GM12873 (cell line): ENCODE data around the gene GH2.

ENCODE experiments used
- TF ChIP-seq, protein P1 (sequence below): IDR thresholded peaks from 2 replicates; pipeline ENCODE4 v1.5.1; 2012; ENCODE audit warnings: low read depth, mild to moderate bottlenecking, moderate library complexity, low read length, control low read depth; ENCODE audit not compliant: insufficient read depth; ENCODE audit errors: missing control alignments

Gene GH2

GRCh38 chr17:63832014-63832413 lies 49.7 kb downstream of the GH2 start:
- TF ChIP-seq, protein P1, sequence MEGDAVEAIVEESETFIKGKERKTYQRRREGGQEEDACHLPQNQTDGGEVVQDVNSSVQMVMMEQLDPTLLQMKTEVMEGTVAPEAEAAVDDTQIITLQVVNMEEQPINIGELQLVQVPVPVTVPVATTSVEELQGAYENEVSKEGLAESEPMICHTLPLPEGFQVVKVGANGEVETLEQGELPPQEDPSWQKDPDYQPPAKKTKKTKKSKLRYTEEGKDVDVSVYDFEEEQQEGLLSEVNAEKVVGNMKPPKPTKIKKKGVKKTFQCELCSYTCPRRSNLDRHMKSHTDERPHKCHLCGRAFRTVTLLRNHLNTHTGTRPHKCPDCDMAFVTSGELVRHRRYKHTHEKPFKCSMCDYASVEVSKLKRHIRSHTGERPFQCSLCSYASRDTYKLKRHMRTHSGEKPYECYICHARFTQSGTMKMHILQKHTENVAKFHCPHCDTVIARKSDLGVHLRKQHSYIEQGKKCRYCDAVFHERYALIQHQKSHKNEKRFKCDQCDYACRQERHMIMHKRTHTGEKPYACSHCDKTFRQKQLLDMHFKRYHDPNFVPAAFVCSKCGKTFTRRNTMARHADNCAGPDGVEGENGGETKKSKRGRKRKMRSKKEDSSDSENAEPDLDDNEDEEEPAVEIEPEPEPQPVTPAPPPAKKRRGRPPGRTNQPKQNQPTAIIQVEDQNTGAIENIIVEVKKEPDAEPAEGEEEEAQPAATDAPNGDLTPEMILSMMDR: no peak

DNA sequence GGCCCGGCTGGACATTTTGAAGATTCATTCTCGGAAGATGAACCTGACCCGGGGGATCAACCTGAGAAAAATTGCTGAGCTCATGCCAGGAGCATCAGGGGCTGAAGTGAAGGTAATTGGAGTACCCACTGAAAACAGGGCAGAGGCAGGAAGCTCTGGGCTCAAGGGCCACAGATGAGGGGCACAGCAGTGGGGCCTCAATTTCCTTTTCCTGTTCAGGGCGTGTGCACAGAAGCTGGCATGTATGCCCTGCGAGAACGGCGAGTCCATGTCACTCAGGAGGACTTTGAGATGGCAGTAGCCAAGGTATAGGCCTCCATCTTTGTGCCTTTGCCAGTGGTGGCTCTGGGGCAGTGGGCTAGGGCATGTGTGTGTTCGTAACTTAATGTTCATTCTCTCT lies 50.2 kb downstream of the GH2 start:
- TF ChIP-seq, protein P1: no peak

- TF ChIP-seq, protein P1: no peak
Observed at GRCh38 chr17:63830904-63831491, 50.7 kb downstream of the GH2 start.

GRCh38 chr17:63830278-63830677 lies 51.5 kb downstream of the GH2 start:
- TF ChIP-seq, protein P1: no peak
